GM12892 (cell line): ENCODE results near the gene CHMP6.

Source experiments
- DNase-seq: peaks from one replicate; pipeline ENCODE4 v3.0.0; 2011; ENCODE audit not compliant: insufficient read length
- FAIRE-seq: peaks from 2 replicates; lab custom pipeline; 2011; peaks lifted over from hg19 to GRCh38; lab: Jason Lieb, UNC
- POLR2A ChIP-seq: IDR thresholded peaks from 2 replicates; pipeline ENCODE4 v1.6.1; 2011; ENCODE audit warnings: low read depth, low read length, control low read depth
- POLR2AphosphoS5 ChIP-seq: IDR thresholded peaks from 2 replicates; pipeline ENCODE4 v1.6.1; 2011; ENCODE audit warnings: low read depth, low read length, control low read depth
- TAF1 ChIP-seq: IDR thresholded peaks from 2 replicates; pipeline ENCODE4 v1.6.1; 2011; ENCODE audit warnings: low read depth, mild to moderate bottlenecking, control low read depth, low read length, borderline replicate concordance

Gene CHMP6

DNA sequence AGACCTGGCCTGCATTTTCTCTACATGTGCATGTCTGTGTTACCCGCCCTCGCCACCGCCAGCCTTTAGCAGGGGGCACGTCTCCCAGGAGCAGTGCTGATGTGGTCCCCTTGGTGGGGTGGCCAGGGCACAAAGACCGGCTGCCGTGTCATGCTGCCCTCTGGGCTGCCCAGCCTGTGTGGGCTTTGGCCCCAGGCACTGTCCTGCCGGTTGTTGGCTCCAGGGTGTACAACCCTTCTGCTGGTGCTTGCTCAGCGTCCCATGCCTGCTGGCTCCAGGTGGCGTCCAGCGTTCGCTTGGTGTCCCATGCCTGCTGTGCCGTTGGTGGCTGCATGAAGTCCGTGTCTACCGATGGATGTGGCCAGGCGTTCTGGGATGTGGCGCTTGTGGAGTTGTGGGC, 47.5 kb downstream of the CHMP6 start:
- no peak for FAIRE-seq
- no peak for DNase-seq
- TF ChIP-seq TAF1 (no peak), POLR2AphosphoS5 (no peak), POLR2A (no peak)

- DNase-seq: no peak
- no peak for FAIRE-seq
- TF ChIP-seq TAF1: no peak
- no peak for TF ChIP-seq POLR2A
- no peak for TF ChIP-seq POLR2AphosphoS5
Observed at GRCh38 chr17:81039854-81040758, 48.5 kb downstream of the CHMP6 start.

GRCh38 chr17:81040791-81041337, 49.2 kb downstream of the CHMP6 start:
- DNase-seq (peak; percentile 66), FAIRE-seq (no peak)
- no peak for TF ChIP-seq TAF1
- no peak for TF ChIP-seq POLR2A
- no peak for TF ChIP-seq POLR2AphosphoS5

- DNase-seq: no peak
- TF ChIP-seq POLR2AphosphoS5 (no peak), TAF1 (no peak), POLR2A (no peak)
- FAIRE-seq: no peak
Observed at GRCh38 chr17:81042606-81043005, 51.0 kb downstream of the CHMP6 start.

DNA sequence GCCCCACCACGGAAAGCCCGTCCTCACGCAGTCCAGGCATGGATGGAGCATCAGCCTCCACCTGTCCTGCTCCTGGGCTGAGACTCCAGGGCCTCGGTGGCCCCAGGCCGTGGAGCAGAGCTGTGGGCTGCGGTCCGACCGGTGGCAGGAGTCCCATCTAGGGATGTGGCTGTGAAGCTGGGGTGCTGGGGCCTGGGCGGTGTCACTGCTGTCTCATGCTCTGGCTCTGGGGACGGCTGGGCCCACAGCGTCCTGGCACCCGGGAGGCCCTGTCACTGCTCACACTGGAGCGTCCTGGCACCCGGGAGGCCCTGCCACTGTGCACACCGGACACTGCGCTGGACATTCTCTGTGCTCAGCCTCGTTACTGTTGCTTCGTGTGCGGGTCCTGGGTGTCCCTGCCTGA, 51.7 kb downstream of the CHMP6 start:
- FAIRE-seq (no peak), DNase-seq (no peak)
- TF ChIP-seq TAF1 (no peak), POLR2AphosphoS5 (no peak), POLR2A (no peak)

DNA sequence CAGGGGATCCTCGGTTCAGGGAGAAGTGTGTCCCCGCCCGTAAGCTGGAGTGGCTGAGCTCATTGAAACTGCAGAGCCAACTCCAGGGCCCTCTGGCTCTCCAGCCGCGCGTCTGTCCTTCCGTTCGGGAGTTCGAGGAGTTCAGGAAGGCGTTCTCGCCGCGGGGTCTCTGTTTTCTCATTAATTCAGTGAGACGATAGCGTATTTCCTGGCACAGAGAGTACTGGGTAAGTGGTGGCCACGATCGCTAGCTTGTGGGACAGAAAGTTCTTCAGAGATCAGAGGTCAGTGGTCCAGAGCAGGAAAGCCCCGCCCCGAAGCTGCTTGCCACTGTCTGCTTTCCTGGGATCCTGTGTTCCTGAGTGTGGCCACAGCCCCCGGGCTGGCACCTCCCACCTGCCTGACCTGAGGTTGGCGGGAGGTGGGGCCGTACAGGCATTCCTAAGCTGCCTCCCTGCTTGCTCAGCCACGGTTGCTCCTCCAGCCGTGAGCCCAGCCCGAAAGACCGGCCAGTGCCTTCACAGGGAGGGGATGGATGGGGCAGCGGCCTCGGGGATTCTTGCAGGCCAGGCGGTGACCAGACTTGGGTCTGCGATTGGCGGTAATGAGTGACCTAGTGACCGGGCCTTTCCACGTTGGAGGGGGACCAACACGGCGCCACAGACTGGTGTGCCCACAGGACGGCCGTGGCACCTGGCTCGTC, 52.2 kb downstream of the CHMP6 start:
- FAIRE-seq (no peak), DNase-seq (no peak)
- TF ChIP-seq POLR2A: no peak
- TF ChIP-seq TAF1: no peak
- TF ChIP-seq POLR2AphosphoS5: no peak

DNA sequence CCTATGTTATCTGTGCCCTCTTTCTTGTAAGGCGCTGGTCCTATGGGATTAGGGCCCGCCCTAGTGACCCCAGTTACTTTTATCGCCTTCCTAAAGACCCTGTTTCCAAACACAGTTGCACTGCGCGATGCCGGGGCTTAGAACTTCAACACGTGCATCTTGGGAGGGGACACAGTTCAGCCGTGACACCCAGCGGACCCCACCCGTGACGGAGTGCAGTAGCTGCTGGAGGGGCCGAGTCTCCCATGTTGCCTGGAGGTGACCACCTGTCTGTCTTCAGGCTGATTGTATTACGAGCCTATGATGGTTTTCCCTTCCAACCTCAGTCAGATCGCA, 52.8 kb downstream of the CHMP6 start:
- no peak for FAIRE-seq
- no peak for TF ChIP-seq POLR2AphosphoS5
- no peak for TF ChIP-seq POLR2A
- TF ChIP-seq TAF1: no peak
- no peak for DNase-seq

DNA sequence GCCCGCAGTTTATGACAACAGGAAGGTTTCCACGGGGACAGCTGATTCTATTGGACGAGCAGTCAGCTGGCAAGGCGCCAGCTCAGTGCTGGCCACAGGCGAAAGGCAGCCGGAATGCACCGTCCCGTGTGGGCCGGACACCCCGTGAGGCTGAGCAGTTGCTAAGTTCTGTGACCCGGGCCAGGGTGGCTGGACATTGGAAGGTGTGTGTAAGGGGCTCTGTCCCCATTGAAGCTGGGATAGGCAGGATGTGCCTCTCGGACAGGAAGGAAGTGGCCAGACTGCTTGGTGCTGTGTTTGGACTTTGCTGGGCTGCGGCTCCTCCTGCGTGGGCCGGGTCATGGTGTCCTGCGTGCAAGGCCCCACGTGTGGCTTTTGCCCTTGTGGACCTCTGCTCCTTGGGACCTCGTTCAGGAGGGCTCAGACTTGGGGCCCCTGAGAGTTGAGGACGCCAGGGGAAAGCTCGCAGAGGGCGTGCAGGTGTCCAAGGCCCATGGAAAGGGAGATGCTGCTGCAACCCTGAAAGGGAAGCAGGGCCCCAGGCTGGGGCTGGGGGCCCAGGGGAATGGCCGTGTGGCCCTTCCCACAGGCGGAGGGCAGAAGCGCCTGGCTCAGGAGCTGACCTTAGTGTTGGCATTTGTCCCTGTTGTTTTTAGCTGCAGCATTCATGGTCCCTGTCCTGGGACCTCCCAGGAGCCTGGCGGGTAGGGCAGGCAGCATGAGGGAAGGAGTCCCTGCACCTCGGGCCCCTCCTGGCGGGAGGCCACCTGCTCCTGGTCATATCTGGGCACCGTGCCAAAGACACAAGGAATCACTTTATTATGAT, 53.3 kb downstream of the CHMP6 start:
- DNase-seq (no peak), FAIRE-seq (no peak)
- no peak for TF ChIP-seq POLR2AphosphoS5
- TF ChIP-seq POLR2A: no peak

DNA sequence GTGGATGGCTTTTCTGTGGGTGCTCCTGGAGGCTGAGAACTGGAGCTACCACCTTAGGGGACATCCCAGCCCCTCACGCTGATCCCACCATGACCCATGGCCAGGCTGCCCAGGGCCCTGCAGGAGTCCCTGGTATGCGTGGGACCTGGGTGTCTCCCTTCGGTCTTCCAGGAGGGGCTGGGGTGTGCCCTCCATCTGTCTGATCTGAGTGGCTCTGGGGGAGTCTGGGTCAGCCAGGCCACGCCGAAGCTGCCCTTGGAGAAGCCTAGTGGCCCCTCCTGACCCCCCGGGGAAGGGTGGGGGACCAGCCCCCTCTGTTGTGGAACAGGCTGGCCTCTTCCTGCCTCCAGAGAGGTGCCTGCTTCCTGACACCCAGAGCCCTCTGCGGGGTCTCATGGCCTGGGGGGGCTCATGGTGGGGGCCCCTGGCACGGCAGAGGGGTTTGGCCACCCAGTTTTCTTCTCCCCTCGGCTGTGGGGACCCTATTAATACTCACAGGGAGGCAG, 54.0 kb downstream of the CHMP6 start:
- no peak for FAIRE-seq

DNA sequence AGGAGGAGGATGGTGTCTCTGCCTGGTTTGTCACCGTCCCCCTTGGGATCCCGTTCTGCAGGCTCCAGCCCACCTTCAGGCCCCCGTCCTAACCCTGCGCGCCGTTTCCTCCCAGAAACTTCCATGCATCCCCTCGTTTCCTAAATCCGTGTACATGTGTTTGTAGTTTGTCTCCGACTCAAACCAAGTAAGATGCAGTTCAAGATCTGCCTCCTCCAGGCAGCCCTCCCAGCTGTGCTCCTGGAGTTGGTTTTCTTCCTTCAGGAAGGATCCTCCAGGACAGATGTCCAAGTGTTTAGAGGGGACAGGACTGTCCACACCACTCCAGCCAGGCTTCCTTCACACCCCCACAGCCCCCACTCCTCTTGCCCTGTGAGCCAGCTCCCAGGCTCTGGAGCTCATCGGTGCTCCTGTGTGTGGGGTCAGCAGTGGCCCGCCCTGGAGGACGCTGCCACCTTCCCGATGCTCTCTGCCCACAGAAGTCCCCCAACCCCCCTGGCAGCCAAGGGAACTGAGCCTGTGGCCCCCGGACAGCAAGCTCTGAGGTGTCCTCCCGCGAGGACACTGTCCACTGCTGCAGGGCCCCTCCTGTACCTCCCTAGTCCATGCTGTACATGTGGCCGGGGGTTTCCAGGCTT, 54.6 kb downstream of the CHMP6 start:
- FAIRE-seq (no peak), DNase-seq (no peak)
- TF ChIP-seq TAF1 (no peak), POLR2A (no peak), POLR2AphosphoS5 (no peak)

More for the DNA sequence above, 54.0 kb downstream of the CHMP6 start:
- no peak for DNase-seq
- TF ChIP-seq TAF1 (no peak), POLR2A (no peak), POLR2AphosphoS5 (no peak)

GRCh38 chr17:81046770-81047359, 55.2 kb downstream of the CHMP6 start:
- DNase-seq (no peak), FAIRE-seq (no peak)
- no peak for TF ChIP-seq POLR2AphosphoS5
- TF ChIP-seq TAF1: no peak
- no peak for TF ChIP-seq POLR2A
